Cardiac muscle cell (in vitro differentiated cells and primary cell): ENCODE data around the gene CNNM4. TPM values are rescaled to one million over a fixed set of nuclear protein-coding genes. Genes with fewer than 3 reads are reported as not detected.
A peak's percentile ranks its signal among the peaks of the same experiment; 100 is the strongest.

Source experiments
- DNase-seq, 2 donors: peaks; one replicate each; pipeline versions ENCODE4 v3.0.0 to v3.0.0-alpha.2; 2010 to 2017; ENCODE audit warnings: low read depth in 1 of 2, low spot score in 1 of 2
- H3K27ac ChIP-seq: fragments of 200-600 bp; sonication (generic); 2 replicates; pipeline ENCODE4 v1.5.1; 2016
- H3K27me3 ChIP-seq: fragments of 200-600 bp; sonication (generic); 2 replicates; pipeline ENCODE4 v1.6.0; 2016; ENCODE audit warnings: control low read depth
- H3K36me3 ChIP-seq: fragments of 200-600 bp; sonication (generic); 2 replicates; pipeline ENCODE4 v1.5.1; 2016; ENCODE audit warnings: control low read depth
- H3K4me1 ChIP-seq: fragments of 200-600 bp; sonication (generic); 2 replicates; pipeline ENCODE4 v1.8.1; 2017; ENCODE audit warnings: low read depth, mild to moderate bottlenecking, mixed run types
- H3K4me3 ChIP-seq: fragments of 200-600 bp; sonication (generic); 2 replicates; pipeline ENCODE4 v1.5.1; 2016; ENCODE audit warnings: mild to moderate bottlenecking
- H3K9me3 ChIP-seq: fragments of 200-600 bp; sonication (generic); 2 replicates; pipeline ENCODE4 v1.5.1; 2017; ENCODE audit warnings: low read depth, mild to moderate bottlenecking, control low read depth
- polyA plus RNA-seq: library from polyadenylated mRNA; unstranded; fragments of >200 nt; fragmentation: Nextera tagmentation; extraction: Ambion mirVana; gene quantifications from 2 replicates; pipeline ENCODE4 v1.2.1, GENCODE V29; 2016
- total RNA-seq: library from RNA; depleted of rRNA; stranded (reverse); fragments of >200 nt; gene quantifications from 2 replicates; pipeline ENCODE4 v1.2.3, GENCODE V29; 2016
- TF ChIP-seq, protein P1 (sequence below): IDR thresholded peaks from 2 replicates; pipeline ENCODE4 v1.5.1; 2012; ENCODE audit warnings: low read depth, mild to moderate bottlenecking, low read length

Gene CNNM4
- total and polyA plus RNA-seq, 2 experiments from 2014 or later: 10.2 to 18.8 TPM

DNA sequence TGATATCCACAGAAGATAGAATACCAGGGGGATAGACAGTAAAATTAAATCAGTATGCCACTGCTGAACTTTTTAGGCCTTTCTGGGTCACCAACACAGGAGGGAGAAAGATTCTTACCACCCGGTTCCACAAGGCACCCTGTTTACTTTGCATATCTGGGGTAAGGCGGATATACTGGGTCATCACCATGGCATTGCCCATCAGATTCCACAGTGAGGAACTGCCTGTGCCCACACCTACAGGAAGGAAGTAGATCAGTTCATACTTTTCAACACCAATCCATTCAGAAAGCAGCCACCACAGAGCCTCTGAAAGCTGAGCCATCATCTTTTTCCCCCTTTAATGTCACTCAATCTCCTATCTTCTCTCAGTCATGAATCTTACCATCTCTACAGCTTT is 22.9 kb upstream of the CNNM4 start:
- no peaks in the 10 kb centered on the region for H3K27me3 ChIP-seq
- TF ChIP-seq, protein P1, sequence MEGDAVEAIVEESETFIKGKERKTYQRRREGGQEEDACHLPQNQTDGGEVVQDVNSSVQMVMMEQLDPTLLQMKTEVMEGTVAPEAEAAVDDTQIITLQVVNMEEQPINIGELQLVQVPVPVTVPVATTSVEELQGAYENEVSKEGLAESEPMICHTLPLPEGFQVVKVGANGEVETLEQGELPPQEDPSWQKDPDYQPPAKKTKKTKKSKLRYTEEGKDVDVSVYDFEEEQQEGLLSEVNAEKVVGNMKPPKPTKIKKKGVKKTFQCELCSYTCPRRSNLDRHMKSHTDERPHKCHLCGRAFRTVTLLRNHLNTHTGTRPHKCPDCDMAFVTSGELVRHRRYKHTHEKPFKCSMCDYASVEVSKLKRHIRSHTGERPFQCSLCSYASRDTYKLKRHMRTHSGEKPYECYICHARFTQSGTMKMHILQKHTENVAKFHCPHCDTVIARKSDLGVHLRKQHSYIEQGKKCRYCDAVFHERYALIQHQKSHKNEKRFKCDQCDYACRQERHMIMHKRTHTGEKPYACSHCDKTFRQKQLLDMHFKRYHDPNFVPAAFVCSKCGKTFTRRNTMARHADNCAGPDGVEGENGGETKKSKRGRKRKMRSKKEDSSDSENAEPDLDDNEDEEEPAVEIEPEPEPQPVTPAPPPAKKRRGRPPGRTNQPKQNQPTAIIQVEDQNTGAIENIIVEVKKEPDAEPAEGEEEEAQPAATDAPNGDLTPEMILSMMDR: no peak
- H3K4me3 ChIP-seq: no peak overlapping the region
- H3K36me3 ChIP-seq: peaks cover 33% of the 10 kb centered on the region
- DNase-seq: no peak
- H3K4me1 ChIP-seq: peaks cover 3% of the 10 kb centered on the region
- H3K27ac ChIP-seq: no peak overlapping the region
- H3K9me3 ChIP-seq: no peaks in the 10 kb centered on the region

DNA sequence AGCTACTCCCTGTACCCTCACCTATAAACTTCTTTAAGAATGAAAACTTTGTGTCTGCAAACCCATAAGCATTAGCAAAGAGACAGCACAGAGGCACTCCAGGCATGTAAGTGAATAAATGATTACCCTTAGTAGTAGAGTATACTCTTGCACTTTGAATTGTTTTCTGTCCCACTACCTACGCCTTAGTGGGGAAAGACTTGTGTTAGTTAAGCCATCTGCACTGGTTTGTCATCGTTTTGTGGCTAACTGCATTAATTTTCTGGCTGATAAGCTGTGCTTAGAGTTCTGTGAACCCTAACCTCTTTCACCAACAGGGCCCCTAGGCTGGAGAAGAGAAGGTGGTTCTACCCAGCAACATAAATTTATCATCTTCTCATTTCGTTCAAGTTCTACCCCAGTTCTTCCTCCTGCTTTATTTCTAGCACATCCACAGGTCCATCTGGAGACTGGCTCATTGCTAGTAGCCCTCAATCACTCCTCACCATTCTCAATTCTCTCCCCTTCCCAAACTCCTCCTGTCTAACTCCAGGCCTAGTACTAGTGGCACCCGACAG is 21.5 kb upstream of the CNNM4 start:
- peaks cover 20% of the 10 kb centered on the region for H3K36me3 ChIP-seq
- TF ChIP-seq, protein P1: no peak
- DNase-seq: peak in 1 of 2 donors; percentile 8
- peaks cover 3% of the 10 kb centered on the region for H3K4me1 ChIP-seq
- H3K9me3 ChIP-seq: no peaks in the 10 kb centered on the region
- H3K27ac ChIP-seq: peak overlapping the region; percentile 76
- H3K27me3 ChIP-seq: no peaks in the 10 kb centered on the region
- peak overlapping the region; percentile 61 for H3K4me3 ChIP-seq

GRCh38 chr2:96739633-96740428 is 20.9 kb upstream of the CNNM4 start, which contains the start of gene LMAN2L:
Gene LMAN2L (minus strand): TSS chr2:96740064. CDS start chr2:96740040, 24 bp downstream.
- Histone ChIP-seq H3K27ac (peak within 1 kb of the TSS; percentile 76), H3K36me3 (peaks cover 15% of the 10 kb centered on the region), H3K9me3 (no peaks in the 10 kb centered on the region), H3K27me3 (no peaks in the 10 kb centered on the region), H3K4me1 (peaks cover 3% of the 10 kb centered on the region), H3K4me3 (peak within 1 kb of the TSS; percentile 61)
- DNase-seq: peak; percentile 98 to 99
- TF ChIP-seq, protein P1: no peak

DNA sequence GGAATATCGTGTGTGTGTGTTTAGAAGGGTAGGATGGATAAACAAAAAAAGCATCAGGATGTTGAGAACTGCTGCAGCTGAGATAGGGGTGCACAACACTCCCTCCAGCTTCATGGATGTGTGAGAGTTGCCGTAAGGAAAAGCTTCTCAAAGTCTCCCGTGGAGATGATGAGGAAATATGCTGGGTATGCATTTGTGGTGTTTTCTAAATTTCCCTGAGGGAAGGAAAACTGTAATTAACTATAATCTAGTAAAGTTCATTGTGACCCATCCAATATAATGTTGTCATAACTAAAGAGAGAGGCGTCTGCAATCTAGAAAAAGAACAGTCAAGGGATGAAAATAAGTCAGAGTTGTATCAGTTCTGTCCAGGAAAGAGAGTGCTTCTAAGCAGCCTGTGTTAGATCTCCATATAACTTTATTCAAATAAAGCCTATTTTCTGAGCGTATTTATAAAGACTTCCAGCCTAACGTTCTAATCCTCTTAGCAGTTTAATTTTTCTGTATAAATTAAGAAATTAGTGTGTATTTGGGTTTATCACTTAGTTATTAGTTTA is 13.6 kb upstream of the CNNM4 start:
- DNase-seq: no peak
- no peaks in the 10 kb centered on the region for H3K27me3 ChIP-seq
- no peak overlapping the region for H3K27ac ChIP-seq
- H3K9me3 ChIP-seq: no peaks in the 10 kb centered on the region
- TF ChIP-seq, protein P1: no peak
- H3K4me3 ChIP-seq: no peak overlapping the region
- no peaks in the 10 kb centered on the region for H3K36me3 ChIP-seq
- H3K4me1 ChIP-seq: no peaks in the 10 kb centered on the region

DNA sequence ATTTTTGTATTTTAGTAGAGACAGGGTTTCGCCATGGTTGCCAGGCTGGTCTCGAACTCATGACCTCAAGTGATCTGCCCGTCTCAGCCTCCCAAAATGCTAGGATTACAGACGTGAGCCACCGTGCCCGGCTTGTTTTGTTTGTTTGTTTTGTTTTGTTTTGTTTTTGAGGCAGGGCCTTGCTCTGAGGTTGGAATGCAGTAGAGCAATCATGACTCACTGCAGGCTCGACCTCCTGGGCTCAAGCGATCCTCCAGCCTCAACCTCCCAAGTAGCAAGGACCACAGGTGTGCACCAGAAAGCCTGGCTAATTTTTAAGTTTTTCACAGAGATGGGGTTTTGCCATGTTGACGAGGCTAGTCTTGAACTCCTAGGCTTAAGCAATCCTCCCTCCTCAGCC is 8.9 kb upstream of the CNNM4 start:
- H3K4me3 ChIP-seq: no peak overlapping the region
- H3K9me3 ChIP-seq: no peaks in the 10 kb centered on the region
- no peaks in the 10 kb centered on the region for H3K36me3 ChIP-seq
- H3K4me1 ChIP-seq: no peaks in the 10 kb centered on the region
- H3K27me3 ChIP-seq: no peaks in the 10 kb centered on the region
- no peak overlapping the region for H3K27ac ChIP-seq
- DNase-seq: no peak
- TF ChIP-seq, protein P1: no peak
